Neutrophil (primary cell): ENCODE data around the gene AIG1.

Experiments used
- H3K27ac ChIP-seq: fragments of 200-600 bp; sonication (generic); 2 replicates; pipeline ENCODE4 v1.5.1; 2016; ENCODE audit warnings: mild to moderate bottlenecking, moderate library complexity
- H3K27me3 ChIP-seq: fragments of 200-600 bp; sonication (generic); 2 replicates; pipeline ENCODE4 v1.6.0; 2016; ENCODE audit warnings: mild to moderate bottlenecking
- H3K36me3 ChIP-seq: fragments of 200-600 bp; sonication (generic); 2 replicates; pipeline ENCODE4 v1.5.1; 2017
- H3K4me1 ChIP-seq, 2 experiments: fragments of 200-600 bp in 1 of 2; sonication (generic) in 1 of 2; 1 replicate in 1 of 2; 2 replicates in 1 of 2; pipeline versions ENCODE4 v1.5.1 to v1.6.1; 2013 to 2016; ENCODE audit warnings: low read depth in 1 of 2, low read length in 1 of 2, mild to moderate bottlenecking in 1 of 2, moderate library complexity in 1 of 2; ENCODE audit not compliant: control insufficient read depth in 1 of 2, insufficient read depth in 1 of 2
- H3K4me3 ChIP-seq, 2 experiments: fragments of 200-600 bp in 1 of 2; sonication (generic) in 1 of 2; 1 replicate in 1 of 2; 2 replicates in 1 of 2; pipeline ENCODE4 v1.5.1; 2013 to 2016; ENCODE audit warnings: low read depth in 1 of 2, low read length in 1 of 2, mild to moderate bottlenecking in 1 of 2, moderate library complexity in 1 of 2
- H3K9me3 ChIP-seq: fragments of 200-600 bp; sonication (generic); 2 replicates; pipeline ENCODE4 v1.5.1; 2016
- TF ChIP-seq, protein P1 (sequence below): fragments of 200-600 bp; sonication (generic); IDR thresholded peaks from 2 replicates; pipeline ENCODE4 v1.5.1; 2016; ENCODE audit warnings: antibody characterized with exemption

AIG1 gene

DNA sequence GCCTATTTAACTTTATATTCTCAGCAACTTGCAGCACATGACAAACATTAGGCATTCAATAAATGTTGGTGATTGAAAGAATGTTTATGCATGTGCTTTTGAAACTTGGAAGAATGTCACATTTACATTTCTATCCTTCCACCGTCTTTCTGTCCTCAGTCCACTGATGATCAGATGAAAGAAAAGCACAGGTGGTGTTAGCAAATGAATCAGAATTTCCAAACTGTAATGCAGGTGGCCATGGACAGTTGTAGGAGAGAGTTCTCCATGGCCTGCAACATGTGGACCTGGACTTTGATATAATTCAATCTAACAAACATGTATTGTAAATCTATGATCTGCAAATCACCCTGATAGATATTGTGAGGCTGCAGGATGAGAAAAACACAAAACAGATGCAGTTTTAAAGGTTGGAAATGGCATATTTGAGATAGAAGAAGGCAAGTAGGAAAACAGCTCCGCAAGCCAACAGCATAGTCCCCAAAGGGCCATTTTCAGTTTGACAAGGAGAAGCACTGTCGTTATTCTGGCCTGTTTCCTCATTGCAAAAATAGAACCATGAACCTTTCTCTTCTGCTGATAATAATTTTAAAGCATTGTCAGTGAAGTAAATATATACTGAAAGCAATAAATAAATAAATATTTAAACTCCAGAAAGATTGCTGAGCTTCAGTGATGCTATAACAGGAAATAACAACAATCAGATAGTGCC is 119.4 kb downstream of the AIG1 start:
- no peaks in the 10 kb centered on the region for H3K27me3 ChIP-seq
- TF ChIP-seq, protein P1, sequence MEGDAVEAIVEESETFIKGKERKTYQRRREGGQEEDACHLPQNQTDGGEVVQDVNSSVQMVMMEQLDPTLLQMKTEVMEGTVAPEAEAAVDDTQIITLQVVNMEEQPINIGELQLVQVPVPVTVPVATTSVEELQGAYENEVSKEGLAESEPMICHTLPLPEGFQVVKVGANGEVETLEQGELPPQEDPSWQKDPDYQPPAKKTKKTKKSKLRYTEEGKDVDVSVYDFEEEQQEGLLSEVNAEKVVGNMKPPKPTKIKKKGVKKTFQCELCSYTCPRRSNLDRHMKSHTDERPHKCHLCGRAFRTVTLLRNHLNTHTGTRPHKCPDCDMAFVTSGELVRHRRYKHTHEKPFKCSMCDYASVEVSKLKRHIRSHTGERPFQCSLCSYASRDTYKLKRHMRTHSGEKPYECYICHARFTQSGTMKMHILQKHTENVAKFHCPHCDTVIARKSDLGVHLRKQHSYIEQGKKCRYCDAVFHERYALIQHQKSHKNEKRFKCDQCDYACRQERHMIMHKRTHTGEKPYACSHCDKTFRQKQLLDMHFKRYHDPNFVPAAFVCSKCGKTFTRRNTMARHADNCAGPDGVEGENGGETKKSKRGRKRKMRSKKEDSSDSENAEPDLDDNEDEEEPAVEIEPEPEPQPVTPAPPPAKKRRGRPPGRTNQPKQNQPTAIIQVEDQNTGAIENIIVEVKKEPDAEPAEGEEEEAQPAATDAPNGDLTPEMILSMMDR, result no peak
- no peaks in the 10 kb centered on the region for H3K36me3 ChIP-seq
- no peaks in the 10 kb centered on the region for H3K9me3 ChIP-seq
- no peak overlapping the region for H3K27ac ChIP-seq
- no peaks in the 10 kb centered on the region for H3K4me1 ChIP-seq
- H3K4me3 ChIP-seq, result no peak overlapping the region

DNA sequence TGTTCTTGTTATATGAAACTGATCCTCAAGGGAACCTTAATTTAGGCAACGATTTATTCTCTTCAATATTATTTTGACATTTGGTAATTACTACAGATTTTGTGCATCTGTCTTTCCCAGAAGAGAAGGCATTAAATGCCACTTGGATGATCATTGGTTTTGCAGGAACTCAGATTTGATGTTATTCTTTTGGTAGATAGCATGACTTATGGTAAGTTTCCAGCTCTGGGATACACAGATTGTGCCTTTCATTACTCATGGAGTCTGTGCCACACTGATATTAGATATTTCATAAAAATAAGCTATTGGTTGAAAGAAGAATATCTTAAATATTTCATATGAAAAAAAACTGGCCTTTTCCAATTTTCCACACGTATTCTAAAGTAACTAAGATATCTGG is 120.1 kb downstream of the AIG1 start:
- Histone ChIP-seq H3K4me3 (no peak overlapping the region), H3K27ac (no peak overlapping the region), H3K9me3 (no peaks in the 10 kb centered on the region), H3K36me3 (no peaks in the 10 kb centered on the region), H3K27me3 (no peaks in the 10 kb centered on the region), H3K4me1 (no peaks in the 10 kb centered on the region)
- TF ChIP-seq, protein P1, result no peak

DNA sequence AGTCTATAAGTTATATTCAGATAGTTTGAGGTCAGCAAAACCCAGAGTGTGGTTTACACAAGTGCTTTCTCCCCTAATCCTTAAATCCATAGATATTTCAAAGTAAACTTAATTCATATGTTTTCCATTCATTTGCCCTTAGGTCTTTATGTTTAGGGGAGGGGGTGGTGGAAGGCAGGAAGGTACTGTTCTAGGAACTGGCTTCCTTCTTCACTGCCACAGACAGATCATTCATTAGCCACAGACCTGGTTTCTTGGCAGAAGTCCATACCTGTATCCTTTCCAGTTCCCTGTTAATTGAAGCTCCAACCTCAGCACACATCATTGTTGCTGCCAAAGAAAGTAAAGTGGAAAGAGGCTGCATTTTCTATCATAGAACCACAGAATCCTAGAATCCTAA is 123.0 kb downstream of the AIG1 start:
- no peaks in the 10 kb centered on the region for H3K36me3 ChIP-seq
- TF ChIP-seq, protein P1, result no peak
- no peak overlapping the region for H3K27ac ChIP-seq
- H3K4me3 ChIP-seq, result no peak overlapping the region
- no peaks in the 10 kb centered on the region for H3K27me3 ChIP-seq
- H3K4me1 ChIP-seq, result no peaks in the 10 kb centered on the region
- no peaks in the 10 kb centered on the region for H3K9me3 ChIP-seq

DNA sequence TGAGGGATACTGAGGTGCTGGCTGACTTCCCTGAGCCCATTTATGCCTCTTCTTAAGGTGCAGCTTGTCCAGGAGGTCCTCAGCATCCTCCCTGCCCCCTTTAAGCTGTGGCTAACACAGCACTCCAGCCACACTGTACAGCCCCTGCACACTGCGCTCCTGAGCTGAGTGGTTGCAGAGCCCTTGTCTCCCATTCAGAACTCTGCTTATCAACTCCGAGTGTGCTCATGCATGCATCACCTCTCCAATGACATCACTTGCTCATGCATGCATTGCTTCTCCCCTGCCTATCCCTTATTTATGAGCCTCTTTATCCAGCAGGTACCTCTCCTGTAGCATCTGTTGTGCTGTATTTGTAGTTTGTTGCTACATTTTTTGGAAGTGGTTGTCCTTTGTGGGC is 124.6 kb downstream of the AIG1 start:
- Histone ChIP-seq H3K4me1 (no peaks in the 10 kb centered on the region), H3K36me3 (no peaks in the 10 kb centered on the region), H3K27me3 (no peaks in the 10 kb centered on the region), H3K4me3 (no peak overlapping the region), H3K27ac (no peak overlapping the region), H3K9me3 (no peaks in the 10 kb centered on the region)
- TF ChIP-seq, protein P1, result no peak

DNA sequence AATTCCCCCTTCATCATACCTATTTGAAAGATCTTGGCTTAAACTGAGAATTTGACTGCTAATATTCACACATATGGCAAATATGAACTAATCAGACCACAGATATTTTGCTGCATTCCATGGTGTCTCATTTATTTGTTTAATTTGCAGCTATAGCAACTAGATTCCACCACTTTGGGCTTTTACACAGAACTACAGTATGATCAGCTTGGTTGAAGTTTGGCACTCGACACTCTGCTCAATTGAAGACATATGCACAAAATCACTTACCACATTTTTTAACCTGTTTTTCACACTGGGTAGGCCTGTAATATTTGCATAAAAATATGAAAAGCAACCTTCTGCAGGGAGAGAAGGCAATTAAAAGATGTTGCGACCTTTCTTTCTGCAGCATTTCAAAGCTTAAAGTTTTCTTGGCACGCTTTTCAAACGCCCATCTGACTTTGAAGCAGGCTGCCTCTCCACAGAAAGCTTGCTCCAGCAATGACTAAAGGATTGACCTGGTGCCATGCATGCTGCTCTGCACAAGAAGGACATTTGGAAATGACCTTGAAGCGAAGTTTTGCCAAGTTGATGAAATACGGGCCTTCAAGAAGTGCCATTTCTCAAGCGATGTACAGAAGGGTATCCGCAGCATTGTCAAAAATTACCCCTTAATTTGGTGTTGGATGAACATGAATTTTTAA is 126.7 kb downstream of the AIG1 start:
- Histone ChIP-seq H3K4me1 (no peaks in the 10 kb centered on the region), H3K27ac (no peak overlapping the region), H3K4me3 (no peak overlapping the region), H3K9me3 (no peaks in the 10 kb centered on the region), H3K36me3 (no peaks in the 10 kb centered on the region), H3K27me3 (no peaks in the 10 kb centered on the region)
- TF ChIP-seq, protein P1, result no peak
